Hepatocyte (in vitro differentiated cells): Measurements from ENCODE around the gene NEDD4L. TPM values are rescaled to one million over a fixed set of nuclear protein-coding genes. Genes with fewer than 3 reads are reported as not detected.

ENCODE experiments used
- DNase-seq: peaks from one replicate; pipeline ENCODE4 v3.0.0-alpha.2; 2016; ENCODE audit warnings: low spot score
- H2AFZ ChIP-seq: fragments of 200-600 bp; sonication (generic); 2 replicates; pipeline ENCODE4 v1.6.0; 2016; ENCODE audit warnings: antibody characterized with exemption, mild to moderate bottlenecking
- H3K27ac ChIP-seq: fragments of 200-600 bp; sonication (generic); 2 replicates; pipeline ENCODE4 v1.5.1; 2016; ENCODE audit warnings: mild to moderate bottlenecking
- H3K27me3 ChIP-seq: fragments of 200-600 bp; sonication (generic); 2 replicates; pipeline ENCODE4 v1.6.1; 2016
- H3K36me3 ChIP-seq: fragments of 200-600 bp; sonication (generic); replicated peaks from 2 replicates; pipeline ENCODE4 v1.5.1; 2016; ENCODE audit warnings: low read depth; ENCODE audit not compliant: insufficient read depth
- H3K4me1 ChIP-seq: fragments of 200-600 bp; sonication (generic); 2 replicates; pipeline ENCODE4 v1.5.1; 2016; ENCODE audit warnings: mild to moderate bottlenecking, moderate library complexity; ENCODE audit not compliant: insufficient read depth
- H3K4me2 ChIP-seq: fragments of 200-600 bp; sonication (generic); 2 replicates; pipeline ENCODE4 v1.6.0; 2016
- H3K4me3 ChIP-seq: fragments of 200-600 bp; sonication (generic); 2 replicates; pipeline ENCODE4 v1.5.1; 2016; ENCODE audit warnings: mild to moderate bottlenecking
- H3K79me2 ChIP-seq: fragments of 200-600 bp; sonication (generic); 2 replicates; pipeline ENCODE4 v1.6.0; 2017; ENCODE audit warnings: mild to moderate bottlenecking
- H3K9me2 ChIP-seq: fragments of 200-600 bp; sonication (generic); replicated peaks from 2 replicates; pipeline ENCODE4 v1.6.0; 2017; ENCODE audit warnings: mild to moderate bottlenecking; ENCODE audit not compliant: insufficient read depth
- H3K9me3 ChIP-seq: fragments of 200-600 bp; sonication (generic); 2 replicates; pipeline ENCODE4 v1.5.1; 2016; ENCODE audit warnings: low read depth, mild to moderate bottlenecking
- H4K20me1 ChIP-seq: fragments of 200-600 bp; sonication (generic); 2 replicates; pipeline ENCODE4 v1.6.0; 2016; ENCODE audit warnings: mild to moderate bottlenecking; ENCODE audit not compliant: insufficient read depth, poor library complexity, severe bottlenecking
- CTCF ChIP-seq: fragments of 200-600 bp; sonication (generic); IDR thresholded peaks from 2 replicates; pipeline ENCODE4 v1.5.1; 2016; ENCODE audit warnings: antibody characterized with exemption, mild to moderate bottlenecking; ENCODE audit not compliant: poor library complexity
- EZH2 ChIP-seq: fragments of 200-600 bp; sonication (generic); IDR thresholded peaks from 2 replicates; pipeline ENCODE4 v1.6.1; 2016; ENCODE audit warnings: antibody characterized with exemption, mild to moderate bottlenecking, borderline replicate concordance
- EZH2phosphoT487 ChIP-seq: fragments of 200-600 bp; sonication (generic); IDR thresholded peaks from one replicate; pipeline ENCODE4 v1.6.1; 2018; ENCODE audit warnings: antibody characterized with exemption, mild to moderate bottlenecking, low read depth, moderate library complexity; ENCODE audit not compliant: unreplicated experiment, severe bottlenecking
- WGBS: methylation state at CpG from one replicate; pipeline ENCODE4 v1.1.6; 2016; ENCODE audit warnings: low lambda C conversion rate; ENCODE audit errors: missing lambda C conversion rate; 5-methylcytosine and 5-hydroxymethylcytosine counted together
- polyA plus RNA-seq: library from polyadenylated mRNA; unstranded; fragments of >200 nt; fragmentation: Nextera tagmentation; extraction: Ambion mirVana; gene quantifications from 2 replicates; pipeline ENCODE4 v1.2.1, GENCODE V29; 2016
- total RNA-seq: library from RNA; depleted of rRNA; stranded (reverse); fragments of >200 nt; gene quantifications from 2 replicates; pipeline ENCODE4 v1.2.3, GENCODE V29; 2014

The NEDD4L gene
- total and polyA plus RNA-seq, 2 experiments from 2014 or later: 104 to 140 TPM

DNA sequence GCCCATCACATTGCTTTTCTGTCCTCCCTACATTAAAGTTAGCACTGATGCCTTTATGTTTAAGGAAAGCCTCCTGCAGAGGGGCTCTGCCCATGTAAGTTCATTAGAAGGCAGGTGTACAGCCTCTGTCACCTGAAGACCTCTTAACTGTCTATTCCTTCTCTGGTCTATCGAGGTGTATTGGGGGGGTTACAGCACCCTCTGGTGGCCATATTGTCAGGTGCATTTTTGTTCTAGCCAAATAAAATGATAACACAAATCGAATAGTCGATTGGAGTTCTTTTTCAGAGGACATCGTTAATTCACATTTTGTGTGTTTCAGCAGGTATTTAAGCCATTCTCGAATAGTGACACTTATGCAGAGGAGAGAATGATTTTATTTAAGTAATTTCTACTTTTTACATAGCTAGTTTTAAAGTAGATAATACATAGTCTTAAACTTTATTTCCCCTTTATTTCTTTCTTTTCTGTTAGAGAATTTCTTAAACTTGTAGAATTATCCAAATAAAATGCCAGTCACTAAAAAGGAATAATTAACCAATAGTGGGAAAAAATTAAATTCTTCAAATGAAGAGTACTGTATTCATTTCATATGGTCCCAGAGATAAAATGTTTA lies 136.8 kb downstream of the NEDD4L start:
- WGBS: 55% methylated on average over 5 of the region's 5 CpGs
- H3K4me2 ChIP-seq: no peak overlapping the region
- peak; percentile 65 for DNase-seq

DNA sequence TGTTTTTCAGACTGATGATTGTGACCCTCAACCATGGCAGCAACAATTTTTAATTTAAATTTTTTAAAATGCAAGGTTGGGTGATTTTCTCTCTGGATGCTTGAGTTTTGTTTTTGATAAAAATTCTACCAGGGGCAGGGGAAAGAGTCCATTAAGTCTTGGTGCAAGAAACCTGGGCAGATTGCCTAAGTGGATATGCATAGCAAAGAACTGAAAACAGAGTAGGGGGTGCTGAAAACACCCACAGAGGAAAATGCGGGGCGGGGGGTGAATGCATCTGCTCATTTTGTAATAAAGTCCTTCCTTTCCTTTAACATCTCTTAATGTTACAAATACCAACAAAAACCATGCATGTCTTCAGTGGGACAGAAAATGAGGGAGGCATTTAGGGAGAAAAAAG lies 138.0 kb downstream of the NEDD4L start:
- DNase-seq: no peak
- no peak for TF ChIP-seq EZH2phosphoT487
- no peak for TF ChIP-seq CTCF
- H3K9me2 ChIP-seq: no peaks in the 10 kb centered on the region
- H3K79me2 ChIP-seq: peaks cover 85% of the 10 kb centered on the region
- H2AFZ ChIP-seq: no peak overlapping the region
- H4K20me1 ChIP-seq: peaks cover 4% of the 10 kb centered on the region
- H3K4me3 ChIP-seq: no peak overlapping the region
- no peak overlapping the region for H3K4me2 ChIP-seq
- WGBS: 97% methylated on average over 2 of the region's 2 CpGs
- H3K9me3 ChIP-seq: no peaks in the 10 kb centered on the region
- peaks cover 23% of the 10 kb centered on the region for H3K4me1 ChIP-seq
- no peak overlapping the region for H3K27ac ChIP-seq
- no peaks in the 10 kb centered on the region for H3K36me3 ChIP-seq
- H3K27me3 ChIP-seq: no peaks in the 10 kb centered on the region

More for the DNA sequence above, 136.8 kb downstream of the NEDD4L start:
- Histone ChIP-seq H3K36me3 (no peaks in the 10 kb centered on the region), H3K9me2 (no peaks in the 10 kb centered on the region), H3K27ac (no peak overlapping the region), H3K4me3 (no peak overlapping the region), H4K20me1 (peaks cover 4% of the 10 kb centered on the region), H3K9me3 (no peaks in the 10 kb centered on the region), H3K4me1 (peaks cover 29% of the 10 kb centered on the region), H3K79me2 (peaks cover 81% of the 10 kb centered on the region), H2AFZ (no peak overlapping the region), H3K27me3 (no peaks in the 10 kb centered on the region)
- TF ChIP-seq CTCF (peak; percentile 83), EZH2phosphoT487 (no peak)

- DNase-seq: no peak
- H3K79me2 ChIP-seq: peaks cover 90% of the 10 kb centered on the region
- H2AFZ ChIP-seq: no peak overlapping the region
- peaks cover 4% of the 10 kb centered on the region for H4K20me1 ChIP-seq
- H3K9me3 ChIP-seq: no peaks in the 10 kb centered on the region
- TF ChIP-seq CTCF: no peak
- no peak for TF ChIP-seq EZH2phosphoT487
- no peak for TF ChIP-seq EZH2
- peaks cover 11% of the 10 kb centered on the region for H3K4me1 ChIP-seq
- no peak overlapping the region for H3K4me3 ChIP-seq
- H3K27me3 ChIP-seq: no peaks in the 10 kb centered on the region
- 80% methylated on average over 4 of the region's 4 CpGs for WGBS
- H3K36me3 ChIP-seq: no peaks in the 10 kb centered on the region
- H3K27ac ChIP-seq: no peak overlapping the region
- H3K4me2 ChIP-seq: no peak overlapping the region
- H3K9me2 ChIP-seq: no peaks in the 10 kb centered on the region
Measured at GRCh38 chr18:58183226-58183625, 139.2 kb downstream of the NEDD4L start.
